Measurements from ENCODE around the gene NFE2L2.
A peak's percentile ranks its signal among the peaks of the same experiment; 100 is the strongest.

DNA sequence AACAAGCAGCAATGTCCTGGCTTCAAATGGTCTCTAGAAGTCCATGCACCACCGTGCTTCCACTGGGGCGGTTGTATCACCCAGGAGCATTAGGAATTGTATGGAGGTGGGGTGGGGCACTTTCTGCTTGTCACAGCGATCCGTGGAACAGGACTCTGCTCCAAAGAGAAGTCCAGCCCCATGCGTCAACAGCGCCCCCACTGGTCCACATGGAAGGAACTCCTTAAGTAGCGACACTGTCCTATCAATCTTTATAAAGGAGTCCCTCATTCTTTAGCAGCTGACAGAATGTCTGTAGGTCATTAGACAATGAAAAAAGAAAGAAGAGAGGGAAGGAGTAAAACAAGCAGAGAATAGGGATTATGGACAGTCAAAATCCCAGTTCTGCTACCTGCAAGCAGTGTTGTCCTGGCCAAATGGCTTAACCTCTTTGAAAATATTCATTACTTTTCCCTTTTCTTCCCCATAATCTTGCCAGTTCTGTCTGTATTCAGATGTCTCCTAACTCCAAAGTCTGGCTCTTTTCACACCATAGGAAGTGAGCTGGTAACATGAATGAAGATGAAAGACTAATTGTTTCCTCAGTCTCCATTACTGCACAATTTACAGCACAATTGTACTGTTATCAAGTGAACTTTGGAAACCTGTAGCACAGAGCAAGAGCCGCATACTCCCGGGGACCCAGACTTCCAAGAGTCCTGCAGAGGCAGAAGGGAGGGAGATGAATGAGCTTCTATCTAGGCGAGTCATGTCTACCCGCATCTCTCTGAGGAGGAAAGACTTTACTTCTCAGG is 9.9 kb downstream of the NFE2L2 start:
- TF ChIP-seq, protein P1, sequence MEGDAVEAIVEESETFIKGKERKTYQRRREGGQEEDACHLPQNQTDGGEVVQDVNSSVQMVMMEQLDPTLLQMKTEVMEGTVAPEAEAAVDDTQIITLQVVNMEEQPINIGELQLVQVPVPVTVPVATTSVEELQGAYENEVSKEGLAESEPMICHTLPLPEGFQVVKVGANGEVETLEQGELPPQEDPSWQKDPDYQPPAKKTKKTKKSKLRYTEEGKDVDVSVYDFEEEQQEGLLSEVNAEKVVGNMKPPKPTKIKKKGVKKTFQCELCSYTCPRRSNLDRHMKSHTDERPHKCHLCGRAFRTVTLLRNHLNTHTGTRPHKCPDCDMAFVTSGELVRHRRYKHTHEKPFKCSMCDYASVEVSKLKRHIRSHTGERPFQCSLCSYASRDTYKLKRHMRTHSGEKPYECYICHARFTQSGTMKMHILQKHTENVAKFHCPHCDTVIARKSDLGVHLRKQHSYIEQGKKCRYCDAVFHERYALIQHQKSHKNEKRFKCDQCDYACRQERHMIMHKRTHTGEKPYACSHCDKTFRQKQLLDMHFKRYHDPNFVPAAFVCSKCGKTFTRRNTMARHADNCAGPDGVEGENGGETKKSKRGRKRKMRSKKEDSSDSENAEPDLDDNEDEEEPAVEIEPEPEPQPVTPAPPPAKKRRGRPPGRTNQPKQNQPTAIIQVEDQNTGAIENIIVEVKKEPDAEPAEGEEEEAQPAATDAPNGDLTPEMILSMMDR (IDR thresholded peaks at IDR 0.05; ENCODE audit: low read length), result peak; percentile 48; the same call in 1 of the 2 replicates
- TF ChIP-seq EZH2 (optimal IDR thresholded peaks at IDR 0.05; ENCODE audit: low read depth, low read length) (no peak), EZH2phosphoT487 (IDR thresholded peaks at IDR 0.05; ENCODE audit: low read length) (no peak)

Measured in MM.1S (cell line).